ENCODE measurements around the gene PKNOX2. TPM values are rescaled to one million over a fixed set of nuclear protein-coding genes. Genes with fewer than 3 reads are reported as not detected.

The PKNOX2 gene
- total RNA-seq, 3 donors from 2014 or later (not counting 1 experiment from before 2014, with no cell fraction given), result not detected

- intact Hi-C loops (cut with micrococcal nuclease), result no loop called here
- no peak overlapping the region for H3K4me3 ChIP-seq (ENCODE audit: low read length)
- TF ChIP-seq, protein P1, sequence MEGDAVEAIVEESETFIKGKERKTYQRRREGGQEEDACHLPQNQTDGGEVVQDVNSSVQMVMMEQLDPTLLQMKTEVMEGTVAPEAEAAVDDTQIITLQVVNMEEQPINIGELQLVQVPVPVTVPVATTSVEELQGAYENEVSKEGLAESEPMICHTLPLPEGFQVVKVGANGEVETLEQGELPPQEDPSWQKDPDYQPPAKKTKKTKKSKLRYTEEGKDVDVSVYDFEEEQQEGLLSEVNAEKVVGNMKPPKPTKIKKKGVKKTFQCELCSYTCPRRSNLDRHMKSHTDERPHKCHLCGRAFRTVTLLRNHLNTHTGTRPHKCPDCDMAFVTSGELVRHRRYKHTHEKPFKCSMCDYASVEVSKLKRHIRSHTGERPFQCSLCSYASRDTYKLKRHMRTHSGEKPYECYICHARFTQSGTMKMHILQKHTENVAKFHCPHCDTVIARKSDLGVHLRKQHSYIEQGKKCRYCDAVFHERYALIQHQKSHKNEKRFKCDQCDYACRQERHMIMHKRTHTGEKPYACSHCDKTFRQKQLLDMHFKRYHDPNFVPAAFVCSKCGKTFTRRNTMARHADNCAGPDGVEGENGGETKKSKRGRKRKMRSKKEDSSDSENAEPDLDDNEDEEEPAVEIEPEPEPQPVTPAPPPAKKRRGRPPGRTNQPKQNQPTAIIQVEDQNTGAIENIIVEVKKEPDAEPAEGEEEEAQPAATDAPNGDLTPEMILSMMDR (IDR thresholded peaks at IDR 0.05), result no peak
- peaks cover 6% of the 10 kb centered on the region for H3K36me3 Mint-ChIP-seq
- no peak for DNase-seq
- H3K36me3 ChIP-seq (ENCODE audit: control insufficient read depth, insufficient read depth, low read length), result no peaks in the 10 kb centered on the region
- no peak overlapping the region for H3K27ac ChIP-seq (ENCODE audit: low read length)
- no peaks in the 10 kb centered on the region for H3K4me1 ChIP-seq (ENCODE audit: control insufficient read depth, insufficient read depth, low read length)
- H3K27ac Mint-ChIP-seq, result peak overlapping the region in 1 of 2 donors; percentile 16
- H3K9me3 ChIP-seq (ENCODE audit: control insufficient read depth, insufficient read depth, low read length), result no peaks in the 10 kb centered on the region
- H3K27me3 Mint-ChIP-seq (ENCODE audit: low read depth in 2 of 2), result no peaks in the 10 kb centered on the region
- H3K27me3 ChIP-seq (ENCODE audit: control insufficient read depth, insufficient read depth, low read length), result no peaks in the 10 kb centered on the region
- 78% methylated on average over 6 of the region's 6 CpGs for WGBS (ENCODE audit: insufficient coverage)
- ATAC-seq, result no peak
- H3K4me3 Mint-ChIP-seq, result no peak overlapping the region
- peaks cover 5% of the 10 kb centered on the region in 2 donors for H3K4me1 Mint-ChIP-seq
- H3K9me3 Mint-ChIP-seq, result no peaks in the 10 kb centered on the region
Measured at GRCh38 chr11:125460275-125460674, 295.7 kb downstream of the PKNOX2 start.

DNA sequence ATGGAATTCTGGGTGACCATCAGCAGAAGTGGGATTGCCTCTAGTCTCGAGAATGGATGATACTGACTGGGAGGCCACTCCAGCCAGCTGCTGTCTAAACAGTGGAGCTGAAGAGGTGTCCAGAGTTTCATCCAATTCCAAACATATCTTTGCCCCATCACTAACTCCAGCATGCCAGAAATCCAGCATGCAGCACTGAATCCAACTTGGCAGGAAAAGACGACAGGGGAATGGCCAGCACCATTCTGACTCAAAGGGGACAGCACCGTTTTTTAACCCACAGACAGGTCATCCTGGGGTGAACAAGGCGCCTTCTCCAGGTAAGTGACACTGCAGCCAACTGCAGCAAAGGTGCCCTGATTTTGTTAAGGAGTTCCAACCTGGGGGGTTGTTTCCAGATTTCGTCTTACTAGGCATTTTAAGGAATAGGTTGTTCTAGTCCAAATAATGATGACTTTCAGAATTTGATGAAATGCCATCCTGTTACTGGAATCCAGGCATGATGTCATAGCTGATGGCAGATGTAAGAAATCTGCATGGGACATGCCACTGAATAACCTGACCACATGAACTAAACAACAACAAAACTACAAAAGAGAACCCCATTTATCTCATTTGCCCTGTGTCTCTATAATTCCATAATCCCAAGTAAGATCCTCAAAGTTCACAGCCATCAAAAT, 299.2 kb downstream of the PKNOX2 start:
- no peak overlapping the region for H3K4me3 Mint-ChIP-seq
- H3K36me3 ChIP-seq (ENCODE audit: control insufficient read depth, insufficient read depth, low read length), result no peaks in the 10 kb centered on the region
- DNase-seq, result no peak
- no peaks in the 10 kb centered on the region for H3K9me3 ChIP-seq (ENCODE audit: control insufficient read depth, insufficient read depth, low read length)
- no peak overlapping the region for H3K4me3 ChIP-seq (ENCODE audit: low read length)
- no peak for ATAC-seq
- no peaks in the 10 kb centered on the region for H3K36me3 Mint-ChIP-seq
- H3K27ac ChIP-seq (ENCODE audit: low read length), result no peak overlapping the region
- H3K9me3 Mint-ChIP-seq, result no peaks in the 10 kb centered on the region
- H3K4me1 ChIP-seq (ENCODE audit: control insufficient read depth, insufficient read depth, low read length), result no peaks in the 10 kb centered on the region
- no peak overlapping the region for H3K27ac Mint-ChIP-seq
- intact Hi-C loops (cut with micrococcal nuclease), result no loop called here
- TF ChIP-seq, protein P1 (IDR thresholded peaks at IDR 0.05), result no peak
- WGBS (ENCODE audit: insufficient coverage), result 91% methylated on average over 5 of the region's 5 CpGs
- H3K27me3 Mint-ChIP-seq (ENCODE audit: low read depth in 2 of 2), result no peaks in the 10 kb centered on the region
- peaks cover 10% of the 10 kb centered on the region in 2 donors for H3K4me1 Mint-ChIP-seq
- H3K27me3 ChIP-seq (ENCODE audit: control insufficient read depth, insufficient read depth, low read length), result no peaks in the 10 kb centered on the region

DNA sequence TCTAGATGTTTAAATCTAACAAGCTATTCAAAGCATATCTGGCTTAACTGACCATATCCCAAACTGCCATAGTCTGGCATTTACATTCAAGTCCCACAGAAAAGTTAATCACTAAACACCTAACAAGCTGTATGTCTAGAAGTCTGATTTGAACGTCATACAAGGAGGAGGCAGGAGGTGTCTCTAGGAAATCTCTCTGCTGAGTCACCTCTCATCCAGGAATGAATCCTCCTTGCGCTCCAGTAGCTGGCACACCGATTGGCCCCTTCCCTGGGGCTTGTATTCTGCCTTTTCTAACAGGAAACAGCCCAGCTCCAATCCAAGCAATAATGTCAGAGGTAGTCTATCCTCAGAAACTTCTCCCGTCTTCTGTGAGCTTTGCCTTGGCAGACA, 299.7 kb downstream of the PKNOX2 start:
- Mint-ChIP-seq H3K9me3 (no peaks in the 10 kb centered on the region), H3K4me3 (no peak overlapping the region)

More for the DNA sequence above, 299.7 kb downstream of the PKNOX2 start:
- Histone ChIP-seq H3K9me3 (ENCODE audit: control insufficient read depth, insufficient read depth, low read length) (no peaks in the 10 kb centered on the region), H3K4me1 (ENCODE audit: control insufficient read depth, insufficient read depth, low read length) (no peaks in the 10 kb centered on the region), H3K27me3 (ENCODE audit: control insufficient read depth, insufficient read depth, low read length) (no peaks in the 10 kb centered on the region), H3K36me3 (ENCODE audit: control insufficient read depth, insufficient read depth, low read length) (no peaks in the 10 kb centered on the region), H3K4me3 (ENCODE audit: low read length) (no peak overlapping the region), H3K27ac (ENCODE audit: low read length) (no peak overlapping the region)
- ATAC-seq (no peak), DNase-seq (no peak)
- Mint-ChIP-seq H3K4me1 (peaks cover 10% of the 10 kb centered on the region in 2 donors), H3K27ac (peak overlapping the region in 1 of 2 donors; percentile 19), H3K36me3 (no peaks in the 10 kb centered on the region), H3K27me3 (ENCODE audit: low read depth in 2 of 2) (no peaks in the 10 kb centered on the region)
- intact Hi-C loops (cut with micrococcal nuclease), result no loop called here
- WGBS (ENCODE audit: insufficient coverage), result 87% methylated on average over 4 of the region's 4 CpGs
- TF ChIP-seq, protein P1 (IDR thresholded peaks at IDR 0.05), result no peak

All from natural killer cell (primary cell).